GM23338 (cell line): Measurements from ENCODE around the gene EMC6. TPM values are rescaled to one million over a fixed set of nuclear protein-coding genes. Genes with fewer than 3 reads are reported as not detected.

Experiments used
- ATAC-seq: fragments of 200-7000 bp; cut with Tn5 transposase; 3 replicates; pipeline ENCODE4 v1.9.1; 2020
- DNase-seq: peaks from one replicate; pipeline ENCODE4 v3.0.0-alpha.2; 2015; ENCODE audit warnings: low spot score
- H2AFZ ChIP-seq: fragments of 200-600 bp; sonication (generic); 2 replicates; pipeline ENCODE4 v1.8.0; 2016; ENCODE audit warnings: antibody characterized with exemption, mild to moderate bottlenecking, moderate library complexity
- H3F3A ChIP-seq: fragments of 200-600 bp; sonication (generic); replicated peaks from 2 replicates; pipeline ENCODE4 v1.8.0; 2017; ENCODE audit warnings: antibody characterized with exemption, mixed run types, low read depth
- H3K27ac ChIP-seq: fragments of 200-600 bp; sonication (generic); 2 replicates; pipeline ENCODE4 v1.6.1; 2016; ENCODE audit warnings: low read depth
- H3K27me3 ChIP-seq: fragments of 200-600 bp; sonication (generic); 2 replicates; pipeline ENCODE4 v1.8.0; 2016; ENCODE audit warnings: mild to moderate bottlenecking, mixed run types, moderate library complexity; ENCODE audit not compliant: insufficient read depth
- H3K36me3 ChIP-seq: fragments of 200-600 bp; sonication (generic); 2 replicates; pipeline ENCODE4 v1.8.0; 2016; ENCODE audit warnings: mild to moderate bottlenecking; ENCODE audit not compliant: insufficient read depth
- H3K4me1 ChIP-seq: fragments of 200-600 bp; sonication (generic); 2 replicates; pipeline ENCODE4 v1.8.0; 2016; ENCODE audit warnings: mild to moderate bottlenecking, moderate library complexity; ENCODE audit not compliant: insufficient read depth
- H3K4me2 ChIP-seq: fragments of 200-600 bp; sonication (generic); 2 replicates; pipeline ENCODE4 v1.7.1; 2017; ENCODE audit warnings: mixed run types
- H3K4me3 ChIP-seq: fragments of 200-600 bp; sonication (generic); 2 replicates; pipeline ENCODE4 v1.6.1; 2016; ENCODE audit warnings: mixed run types
- H3K79me2 ChIP-seq: fragments of 200-600 bp; sonication (generic); replicated peaks from 2 replicates; pipeline ENCODE4 v1.8.0; 2017; ENCODE audit warnings: mild to moderate bottlenecking; ENCODE audit not compliant: insufficient read depth
- H3K9me2 ChIP-seq: fragments of 200-600 bp; sonication (generic); 2 replicates; pipeline ENCODE4 v1.8.0; 2017; ENCODE audit not compliant: insufficient read depth
- H4K20me1 ChIP-seq: fragments of 200-600 bp; sonication (generic); replicated peaks from 2 replicates; pipeline ENCODE4 v1.8.0; 2017; ENCODE audit warnings: mild to moderate bottlenecking; ENCODE audit not compliant: insufficient read depth
- H3K27ac Mint-ChIP-seq: 2 replicates; pipeline ENCODE4 v1.8.0; 2020; ENCODE audit warnings: inconsistent platforms, mild to moderate bottlenecking, moderate library complexity, mixed read lengths
- H3K27me3 Mint-ChIP-seq: 3 replicates; pipeline ENCODE4 v1.8.0; 2022; ENCODE audit warnings: low read depth, mild to moderate bottlenecking, moderate library complexity, mixed read lengths, inconsistent platforms; ENCODE audit not compliant: insufficient read depth, poor library complexity
- H3K36me3 Mint-ChIP-seq: 3 replicates; pipeline ENCODE4 v1.8.0; 2021; ENCODE audit warnings: low read depth, mild to moderate bottlenecking, inconsistent platforms, moderate library complexity, mixed read lengths
- H3K4me1 Mint-ChIP-seq: 3 replicates; pipeline ENCODE4 v1.8.0; 2020; ENCODE audit warnings: mild to moderate bottlenecking, inconsistent platforms, mixed read lengths
- H3K4me3 Mint-ChIP-seq: 3 replicates; pipeline ENCODE4 v1.8.0; 2021; ENCODE audit warnings: moderate library complexity, mild to moderate bottlenecking, inconsistent platforms, mixed read lengths
- H3K9me3 Mint-ChIP-seq: 3 replicates; pipeline ENCODE4 v1.8.0; 2020; ENCODE audit warnings: moderate library complexity, mild to moderate bottlenecking, inconsistent platforms, mixed read lengths
- CREB1 ChIP-seq: fragments of 250-450 bp; sonication (Bioruptor Pico); IDR thresholded peaks from 2 replicates; pipeline ENCODE4 v1.5.0; 2020; ENCODE audit warnings: low read depth, mild to moderate bottlenecking, moderate library complexity
- EZH2phosphoT487 ChIP-seq: fragments of 200-600 bp; sonication (generic); IDR thresholded peaks from one replicate; pipeline ENCODE4 v1.8.1; 2018; ENCODE audit warnings: antibody characterized with exemption; ENCODE audit not compliant: unreplicated experiment
- NANOG ChIP-seq: IDR thresholded peaks from 2 replicates; pipeline ENCODE4 v1.6.1; 2016; ENCODE audit warnings: antibody characterized with exemption, borderline replicate concordance
- POLR2AphosphoS5 ChIP-seq: IDR thresholded peaks from 2 replicates; pipeline ENCODE4 v1.6.1; 2016; ENCODE audit warnings: antibody characterized with exemption, low read depth
- STAT1 ChIP-seq: IDR thresholded peaks from one replicate; pipeline ENCODE4 v1.6.1; 2016; ENCODE audit warnings: antibody characterized with exemption; ENCODE audit not compliant: unreplicated experiment
- ZNF114 ChIP-seq: fragments of 250-450 bp; sonication (Bioruptor Pico); IDR thresholded peaks from 2 replicates; pipeline ENCODE4 v1.5.0; 2020; ENCODE audit warnings: mild to moderate bottlenecking, moderate library complexity
- polyA plus RNA-seq: library from polyadenylated mRNA; unstranded; fragments of >200 nt; fragmentation: Nextera tagmentation; extraction: Ambion mirVana; gene quantifications from 2 replicates; pipeline ENCODE4 v1.2.1, GENCODE V29; 2016
- total RNA-seq: library from RNA; depleted of rRNA; stranded (reverse); fragments of >200 nt; shearing (Covaris generic); gene quantifications from 2 replicates; pipeline ENCODE4 v1.2.3, GENCODE V29; 2014
- TF ChIP-seq, protein P1 (sequence below): IDR thresholded peaks from one replicate; pipeline ENCODE4 v1.6.1; 2018; ENCODE audit warnings: antibody characterized with exemption; ENCODE audit not compliant: unreplicated experiment
- TF ChIP-seq, protein P2 (sequence below): fragments of 250-450 bp; sonication (Bioruptor Pico); IDR thresholded peaks from 2 replicates; pipeline ENCODE4 v1.5.0; 2020; ENCODE audit warnings: mild to moderate bottlenecking, moderate library complexity
- TF ChIP-seq, protein P3 (sequence below), 2 experiments: fragments of 200-600 bp in 1 of 2; sonication (generic) in 1 of 2; conservative IDR thresholded peaks; 2 replicates each; pipeline versions ENCODE4 v1.5.1 to v1.6.1; 2016 to 2017; ENCODE audit warnings: antibody characterized with exemption in 2 of 2, low read depth in 2 of 2, mild to moderate bottlenecking in 2 of 2, moderate library complexity in 1 of 2

Gene EMC6
- total and polyA plus RNA-seq, 2 experiments from 2014 or later: 48.0 to 230 TPM

DNA sequence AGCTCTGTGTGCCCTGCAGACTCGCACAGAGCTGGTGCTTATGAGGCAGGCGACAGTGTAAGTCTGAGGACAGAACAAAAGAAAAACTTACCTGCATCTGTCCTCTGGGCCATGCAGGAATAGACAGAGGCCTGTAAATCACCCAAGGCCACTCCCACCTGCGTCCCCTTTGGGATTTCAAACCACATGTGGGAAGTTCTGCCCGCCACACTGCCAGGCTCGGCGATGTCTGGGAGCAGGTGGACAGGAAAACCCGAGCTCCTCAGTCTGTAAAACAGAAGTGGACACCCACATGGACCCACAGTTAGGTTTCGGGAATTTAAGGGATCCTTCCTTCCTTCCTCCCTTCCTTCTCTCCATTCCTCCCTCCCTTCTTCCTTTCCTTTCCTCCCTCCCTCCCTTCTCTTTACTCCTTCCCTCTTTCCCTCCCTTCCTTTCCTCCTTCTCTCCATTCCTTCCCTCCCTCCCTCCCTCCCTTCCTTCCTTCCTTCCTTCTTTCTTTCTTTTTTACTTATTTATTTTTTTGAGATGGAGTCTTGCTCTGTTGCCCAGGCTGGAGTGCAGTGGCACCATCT, 47.4 kb upstream of the EMC6 start:
- DNase-seq: no peak
- Histone ChIP-seq H3K36me3 (peaks cover 28% of the 10 kb centered on the region; the same call in 1 of the 2 replicates), H3K27ac (no peak overlapping the region), H3K4me3 (no peak overlapping the region), H3K27me3 (no peaks in the 10 kb centered on the region), H2AFZ (no peak overlapping the region), H4K20me1 (peaks cover 5% of the 10 kb centered on the region), H3K4me1 (no peaks in the 10 kb centered on the region), H3K79me2 (no peaks in the 10 kb centered on the region), H3F3A (no peaks in the 10 kb centered on the region), H3K9me2 (no peaks in the 10 kb centered on the region), H3K4me2 (no peak overlapping the region)
- Mint-ChIP-seq H3K27ac (no peak overlapping the region), H3K9me3 (no peaks in the 10 kb centered on the region; the same call in 2 of the 3 replicates), H3K4me1 (no peaks in the 10 kb centered on the region), H3K36me3 (peaks cover 78% of the 10 kb centered on the region), H3K27me3 (no peaks in the 10 kb centered on the region), H3K4me3 (no peak overlapping the region)
- no peak for ATAC-seq
- TF ChIP-seq EZH2phosphoT487 (no peak), STAT1 (no peak), NANOG (no peak), POLR2AphosphoS5 (no peak), CREB1 (CRISPR knock-in tag) (no peak)

DNA sequence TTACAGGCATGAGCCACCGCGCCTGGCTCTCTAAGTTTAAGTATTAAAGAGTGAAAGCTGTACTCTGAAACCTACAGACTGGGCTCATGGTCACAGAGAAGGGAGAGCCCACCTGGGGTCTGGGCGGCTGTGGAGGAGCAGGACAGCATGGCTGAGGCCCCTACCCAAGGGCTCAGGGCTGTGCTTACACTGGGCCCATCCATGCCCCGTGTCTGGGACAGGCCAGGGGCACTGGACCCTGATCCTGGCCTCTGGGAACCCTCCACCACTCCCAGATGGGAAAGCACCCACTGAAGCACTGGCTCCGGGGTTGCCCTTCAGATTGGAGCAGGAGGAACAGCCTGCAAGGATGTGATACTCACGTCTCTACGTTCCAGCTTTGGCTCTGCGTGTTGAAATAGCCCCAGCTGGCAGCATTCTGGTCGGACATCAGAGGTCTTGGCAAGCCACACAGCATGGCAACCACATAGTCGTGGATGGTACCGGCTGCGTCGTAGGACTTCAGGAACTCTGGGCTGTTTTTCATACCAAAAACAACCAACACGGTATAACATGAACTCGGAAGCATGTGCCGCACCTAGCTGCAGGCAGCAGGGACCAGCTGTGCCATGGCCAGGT, 45.5 kb upstream of the EMC6 start:
- Histone ChIP-seq H3K27me3 (no peaks in the 10 kb centered on the region), H3K36me3 (0 out of 2 replicates have a peak, but pooled peaks cover 23% of the 10 kb centered on the region), H3K79me2 (0 out of 2 replicates have a peak, but pooled peaks cover 6% of the 10 kb centered on the region), H3K4me1 (no peaks in the 10 kb centered on the region), H3K27ac (no peak overlapping the region), H4K20me1 (peaks cover 5% of the 10 kb centered on the region), H3F3A (no peaks in the 10 kb centered on the region), H3K4me2 (no peak overlapping the region), H3K4me3 (no peak overlapping the region), H2AFZ (no peak overlapping the region), H3K9me2 (no peaks in the 10 kb centered on the region)
- Mint-ChIP-seq H3K27ac (no peak overlapping the region), H3K36me3 (peaks cover 73% of the 10 kb centered on the region), H3K27me3 (no peaks in the 10 kb centered on the region), H3K4me1 (no peaks in the 10 kb centered on the region), H3K9me3 (no peaks in the 10 kb centered on the region), H3K4me3 (no peak overlapping the region)
- DNase-seq (no peak), ATAC-seq (no peak)
- no peak for TF ChIP-seq ZNF114 (CRISPR knock-in tag)
- TF ChIP-seq, protein P1, sequence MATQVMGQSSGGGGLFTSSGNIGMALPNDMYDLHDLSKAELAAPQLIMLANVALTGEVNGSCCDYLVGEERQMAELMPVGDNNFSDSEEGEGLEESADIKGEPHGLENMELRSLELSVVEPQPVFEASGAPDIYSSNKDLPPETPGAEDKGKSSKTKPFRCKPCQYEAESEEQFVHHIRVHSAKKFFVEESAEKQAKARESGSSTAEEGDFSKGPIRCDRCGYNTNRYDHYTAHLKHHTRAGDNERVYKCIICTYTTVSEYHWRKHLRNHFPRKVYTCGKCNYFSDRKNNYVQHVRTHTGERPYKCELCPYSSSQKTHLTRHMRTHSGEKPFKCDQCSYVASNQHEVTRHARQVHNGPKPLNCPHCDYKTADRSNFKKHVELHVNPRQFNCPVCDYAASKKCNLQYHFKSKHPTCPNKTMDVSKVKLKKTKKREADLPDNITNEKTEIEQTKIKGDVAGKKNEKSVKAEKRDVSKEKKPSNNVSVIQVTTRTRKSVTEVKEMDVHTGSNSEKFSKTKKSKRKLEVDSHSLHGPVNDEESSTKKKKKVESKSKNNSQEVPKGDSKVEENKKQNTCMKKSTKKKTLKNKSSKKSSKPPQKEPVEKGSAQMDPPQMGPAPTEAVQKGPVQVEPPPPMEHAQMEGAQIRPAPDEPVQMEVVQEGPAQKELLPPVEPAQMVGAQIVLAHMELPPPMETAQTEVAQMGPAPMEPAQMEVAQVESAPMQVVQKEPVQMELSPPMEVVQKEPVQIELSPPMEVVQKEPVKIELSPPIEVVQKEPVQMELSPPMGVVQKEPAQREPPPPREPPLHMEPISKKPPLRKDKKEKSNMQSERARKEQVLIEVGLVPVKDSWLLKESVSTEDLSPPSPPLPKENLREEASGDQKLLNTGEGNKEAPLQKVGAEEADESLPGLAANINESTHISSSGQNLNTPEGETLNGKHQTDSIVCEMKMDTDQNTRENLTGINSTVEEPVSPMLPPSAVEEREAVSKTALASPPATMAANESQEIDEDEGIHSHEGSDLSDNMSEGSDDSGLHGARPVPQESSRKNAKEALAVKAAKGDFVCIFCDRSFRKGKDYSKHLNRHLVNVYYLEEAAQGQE: no peak
- TF ChIP-seq, protein P2, sequence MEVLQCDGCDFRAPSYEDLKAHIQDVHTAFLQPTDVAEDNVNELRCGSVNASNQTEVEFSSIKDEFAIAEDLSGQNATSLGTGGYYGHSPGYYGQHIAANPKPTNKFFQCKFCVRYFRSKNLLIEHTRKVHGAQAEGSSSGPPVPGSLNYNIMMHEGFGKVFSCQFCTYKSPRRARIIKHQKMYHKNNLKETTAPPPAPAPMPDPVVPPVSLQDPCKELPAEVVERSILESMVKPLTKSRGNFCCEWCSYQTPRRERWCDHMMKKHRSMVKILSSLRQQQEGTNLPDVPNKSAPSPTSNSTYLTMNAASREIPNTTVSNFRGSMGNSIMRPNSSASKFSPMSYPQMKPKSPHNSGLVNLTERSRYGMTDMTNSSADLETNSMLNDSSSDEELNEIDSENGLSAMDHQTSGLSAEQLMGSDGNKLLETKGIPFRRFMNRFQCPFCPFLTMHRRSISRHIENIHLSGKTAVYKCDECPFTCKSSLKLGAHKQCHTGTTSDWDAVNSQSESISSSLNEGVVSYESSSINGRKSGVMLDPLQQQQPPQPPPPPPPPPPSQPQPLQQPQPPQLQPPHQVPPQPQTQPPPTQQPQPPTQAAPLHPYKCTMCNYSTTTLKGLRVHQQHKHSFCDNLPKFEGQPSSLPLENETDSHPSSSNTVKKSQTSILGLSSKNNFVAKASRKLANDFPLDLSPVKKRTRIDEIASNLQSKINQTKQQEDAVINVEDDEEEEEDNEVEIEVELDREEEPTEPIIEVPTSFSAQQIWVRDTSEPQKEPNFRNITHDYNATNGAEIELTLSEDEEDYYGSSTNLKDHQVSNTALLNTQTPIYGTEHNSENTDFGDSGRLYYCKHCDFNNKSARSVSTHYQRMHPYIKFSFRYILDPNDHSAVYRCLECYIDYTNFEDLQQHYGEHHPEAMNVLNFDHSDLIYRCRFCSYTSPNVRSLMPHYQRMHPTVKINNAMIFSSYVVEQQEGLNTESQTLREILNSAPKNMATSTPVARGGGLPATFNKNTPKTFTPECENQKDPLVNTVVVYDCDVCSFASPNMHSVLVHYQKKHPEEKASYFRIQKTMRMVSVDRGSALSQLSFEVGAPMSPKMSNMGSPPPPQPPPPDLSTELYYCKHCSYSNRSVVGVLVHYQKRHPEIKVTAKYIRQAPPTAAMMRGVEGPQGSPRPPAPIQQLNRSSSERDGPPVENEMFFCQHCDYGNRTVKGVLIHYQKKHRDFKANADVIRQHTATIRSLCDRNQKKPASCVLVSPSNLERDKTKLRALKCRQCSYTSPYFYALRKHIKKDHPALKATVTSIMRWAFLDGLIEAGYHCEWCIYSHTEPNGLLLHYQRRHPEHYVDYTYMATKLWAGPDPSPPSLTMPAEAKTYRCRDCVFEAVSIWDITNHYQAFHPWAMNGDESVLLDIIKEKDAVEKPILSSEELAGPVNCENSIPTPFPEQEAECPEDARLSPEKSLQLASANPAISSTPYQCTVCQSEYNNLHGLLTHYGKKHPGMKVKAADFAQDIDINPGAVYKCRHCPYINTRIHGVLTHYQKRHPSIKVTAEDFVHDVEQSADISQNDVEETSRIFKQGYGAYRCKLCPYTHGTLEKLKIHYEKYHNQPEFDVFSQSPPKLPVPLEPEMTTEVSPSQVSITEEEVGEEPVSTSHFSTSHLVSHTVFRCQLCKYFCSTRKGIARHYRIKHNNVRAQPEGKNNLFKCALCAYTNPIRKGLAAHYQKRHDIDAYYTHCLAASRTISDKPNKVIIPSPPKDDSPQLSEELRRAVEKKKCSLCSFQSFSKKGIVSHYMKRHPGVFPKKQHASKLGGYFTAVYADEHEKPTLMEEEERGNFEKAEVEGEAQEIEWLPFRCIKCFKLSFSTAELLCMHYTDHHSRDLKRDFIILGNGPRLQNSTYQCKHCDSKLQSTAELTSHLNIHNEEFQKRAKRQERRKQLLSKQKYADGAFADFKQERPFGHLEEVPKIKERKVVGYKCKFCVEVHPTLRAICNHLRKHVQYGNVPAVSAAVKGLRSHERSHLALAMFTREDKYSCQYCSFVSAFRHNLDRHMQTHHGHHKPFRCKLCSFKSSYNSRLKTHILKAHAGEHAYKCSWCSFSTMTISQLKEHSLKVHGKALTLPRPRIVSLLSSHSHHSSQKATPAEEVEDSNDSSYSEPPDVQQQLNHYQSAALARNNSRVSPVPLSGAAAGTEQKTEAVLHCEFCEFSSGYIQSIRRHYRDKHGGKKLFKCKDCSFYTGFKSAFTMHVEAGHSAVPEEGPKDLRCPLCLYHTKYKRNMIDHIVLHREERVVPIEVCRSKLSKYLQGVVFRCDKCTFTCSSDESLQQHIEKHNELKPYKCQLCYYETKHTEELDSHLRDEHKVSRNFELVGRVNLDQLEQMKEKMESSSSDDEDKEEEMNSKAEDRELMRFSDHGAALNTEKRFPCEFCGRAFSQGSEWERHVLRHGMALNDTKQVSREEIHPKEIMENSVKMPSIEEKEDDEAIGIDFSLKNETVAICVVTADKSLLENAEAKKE (CRISPR knock-in tag): no peak
- TF ChIP-seq, protein P3, sequence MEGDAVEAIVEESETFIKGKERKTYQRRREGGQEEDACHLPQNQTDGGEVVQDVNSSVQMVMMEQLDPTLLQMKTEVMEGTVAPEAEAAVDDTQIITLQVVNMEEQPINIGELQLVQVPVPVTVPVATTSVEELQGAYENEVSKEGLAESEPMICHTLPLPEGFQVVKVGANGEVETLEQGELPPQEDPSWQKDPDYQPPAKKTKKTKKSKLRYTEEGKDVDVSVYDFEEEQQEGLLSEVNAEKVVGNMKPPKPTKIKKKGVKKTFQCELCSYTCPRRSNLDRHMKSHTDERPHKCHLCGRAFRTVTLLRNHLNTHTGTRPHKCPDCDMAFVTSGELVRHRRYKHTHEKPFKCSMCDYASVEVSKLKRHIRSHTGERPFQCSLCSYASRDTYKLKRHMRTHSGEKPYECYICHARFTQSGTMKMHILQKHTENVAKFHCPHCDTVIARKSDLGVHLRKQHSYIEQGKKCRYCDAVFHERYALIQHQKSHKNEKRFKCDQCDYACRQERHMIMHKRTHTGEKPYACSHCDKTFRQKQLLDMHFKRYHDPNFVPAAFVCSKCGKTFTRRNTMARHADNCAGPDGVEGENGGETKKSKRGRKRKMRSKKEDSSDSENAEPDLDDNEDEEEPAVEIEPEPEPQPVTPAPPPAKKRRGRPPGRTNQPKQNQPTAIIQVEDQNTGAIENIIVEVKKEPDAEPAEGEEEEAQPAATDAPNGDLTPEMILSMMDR (conservative IDR thresholded peaks at IDR 0.05; ENCODE audit: low read depth in 2 of 2): no peak
